Muscle of leg (tissue), 11 donors: Measurements from ENCODE around the gene NLK. TPM values are rescaled to one million over a fixed set of nuclear protein-coding genes. Genes with fewer than 3 reads are reported as not detected.
"Not testable (repeated sequence)": the region's sequence is repeated elsewhere in the genome, so short reads cannot be mapped to it uniquely, and the experiment has no call there.

Experiments used
- DNase-seq: peaks from one replicate; pipeline ENCODE4 v3.0.0; 2013
- H3K27ac ChIP-seq: one replicate; pipeline ENCODE4 v1.5.1; 2013; ENCODE audit warnings: mild to moderate bottlenecking, low read length, control low read depth
- H3K27me3 ChIP-seq: one replicate; pipeline ENCODE4 v1.6.1; 2013; ENCODE audit warnings: low read length; ENCODE audit not compliant: control insufficient read depth, insufficient read depth
- H3K36me3 ChIP-seq: one replicate; pipeline ENCODE4 v1.6.1; 2013; ENCODE audit warnings: low read length; ENCODE audit not compliant: control insufficient read depth, insufficient read depth
- H3K4me1 ChIP-seq: one replicate; pipeline ENCODE4 v1.6.1; 2013; ENCODE audit warnings: low read length; ENCODE audit not compliant: control insufficient read depth, insufficient read depth
- H3K4me3 ChIP-seq: one replicate; pipeline ENCODE4 v1.5.1; 2013; ENCODE audit warnings: low read length, control low read depth
- H3K9me3 ChIP-seq: replicated peaks from 2 replicates; pipeline ENCODE4 v1.6.1; 2013; ENCODE audit warnings: low read depth, low read length; ENCODE audit not compliant: control insufficient read depth
- WGBS: methylation state at CpG from one replicate; pipeline ENCODE4 v1.1.5; 2013; ENCODE audit warnings: missing lambda C conversion rate; ENCODE audit not compliant: insufficient coverage; 5-methylcytosine and 5-hydroxymethylcytosine counted together
- polyA plus RNA-seq, 8 donors: library from polyadenylated mRNA; unstranded; fragments of 120-200 nt; gene quantifications; one replicate each; pipeline versions ENCODE4 v1.2.1 to v1.2.3, GENCODE V29; 2013; ENCODE audit warnings: inconsistent platforms in 1 of 8, low replicate concordance in 1 of 8; ENCODE audit not compliant: insufficient read length in 8 of 8, insufficient read depth in 1 of 8
- total RNA-seq: library from RNA; stranded (reverse); fragments of 120-200 nt; gene quantifications from one replicate; pipeline ENCODE4 v1.2.4, GENCODE V29; 2013

Gene NLK
- total and polyA plus RNA-seq, 9 donors: 6.5 to 10.1 (median 7.7) TPM

DNA sequence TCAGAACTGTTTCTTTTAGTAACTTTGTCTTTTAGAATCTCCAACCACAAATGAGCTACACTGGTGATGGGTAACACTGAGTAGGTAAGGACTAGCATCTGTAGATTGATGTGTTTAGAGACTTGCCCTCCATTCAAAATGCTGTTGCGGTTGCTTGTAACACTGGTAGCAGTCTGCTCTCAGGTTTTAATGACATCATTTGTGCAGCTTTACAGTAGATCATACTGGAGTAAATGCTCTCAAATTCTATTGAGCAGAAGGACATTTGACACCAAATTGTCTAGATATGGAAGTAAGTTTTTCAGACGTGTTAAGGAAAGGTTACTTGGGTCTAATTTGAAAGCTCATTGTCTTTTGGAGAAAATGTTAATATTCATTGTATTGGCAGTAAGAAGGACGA is 98.8 kb downstream of the NLK start:
- Histone ChIP-seq H3K27ac (no peak overlapping the region), H3K9me3 (no peaks in the 10 kb centered on the region), H3K4me3 (no peak overlapping the region), H3K4me1 (no peaks in the 10 kb centered on the region), H3K36me3 (peaks cover 2% of the 10 kb centered on the region), H3K27me3 (no peaks in the 10 kb centered on the region)
- 67% methylated on average over 1 of the region's 3 CpGs for WGBS
- no peak for DNase-seq

DNA sequence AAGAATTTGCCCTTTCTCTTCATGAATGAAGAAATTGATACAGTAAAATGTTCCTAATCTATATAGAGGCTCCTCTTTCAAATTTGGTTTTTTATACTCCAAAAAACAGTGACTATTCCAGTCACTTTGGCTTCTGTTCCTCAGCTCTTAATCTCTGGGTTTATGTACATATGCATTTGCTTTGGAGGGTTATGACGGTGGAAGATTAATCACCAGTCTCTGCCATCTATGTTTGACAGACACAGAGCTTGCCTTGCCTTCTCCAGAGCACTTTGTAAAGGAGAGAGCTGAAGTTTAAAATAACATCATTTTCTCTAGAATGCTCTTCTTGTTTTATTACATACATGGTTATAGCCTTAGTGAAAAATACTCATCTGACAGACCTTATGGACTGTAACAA is 99.3 kb downstream of the NLK start:
- Histone ChIP-seq H3K27ac (no peak overlapping the region), H3K4me1 (no peaks in the 10 kb centered on the region), H3K36me3 (peaks cover 2% of the 10 kb centered on the region), H3K9me3 (no peaks in the 10 kb centered on the region), H3K27me3 (no peaks in the 10 kb centered on the region), H3K4me3 (no peak overlapping the region)
- WGBS: no CpG with 5 or more reads among the region's 1 CpG
- no peak for DNase-seq

DNA sequence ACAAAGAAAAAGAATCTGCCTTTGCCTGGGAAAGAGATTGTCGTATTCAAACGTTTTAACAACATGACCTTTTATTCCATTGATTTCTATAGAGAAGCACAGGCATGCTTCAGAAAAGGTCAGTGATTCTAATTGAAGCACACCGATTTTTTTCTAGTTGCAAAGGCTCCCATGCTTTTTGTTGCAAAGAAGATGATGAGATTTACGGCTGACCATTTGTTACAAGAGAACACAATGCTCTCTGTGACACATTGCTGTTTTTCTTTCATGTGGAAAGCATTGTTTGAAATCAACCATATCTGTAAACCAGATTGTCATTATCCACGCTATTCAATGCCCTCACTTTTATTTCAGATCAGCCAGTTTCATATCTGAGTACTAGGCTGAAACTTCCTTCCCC is 99.8 kb downstream of the NLK start:
- no peaks in the 10 kb centered on the region for H3K27me3 ChIP-seq
- DNase-seq: no peak
- H3K9me3 ChIP-seq: no peaks in the 10 kb centered on the region
- H3K27ac ChIP-seq: no peak overlapping the region
- H3K4me3 ChIP-seq: no peak overlapping the region
- no CpG with 5 or more reads among the region's 5 CpGs for WGBS
- H3K4me1 ChIP-seq: no peaks in the 10 kb centered on the region
- H3K36me3 ChIP-seq: peaks cover 2% of the 10 kb centered on the region

DNA sequence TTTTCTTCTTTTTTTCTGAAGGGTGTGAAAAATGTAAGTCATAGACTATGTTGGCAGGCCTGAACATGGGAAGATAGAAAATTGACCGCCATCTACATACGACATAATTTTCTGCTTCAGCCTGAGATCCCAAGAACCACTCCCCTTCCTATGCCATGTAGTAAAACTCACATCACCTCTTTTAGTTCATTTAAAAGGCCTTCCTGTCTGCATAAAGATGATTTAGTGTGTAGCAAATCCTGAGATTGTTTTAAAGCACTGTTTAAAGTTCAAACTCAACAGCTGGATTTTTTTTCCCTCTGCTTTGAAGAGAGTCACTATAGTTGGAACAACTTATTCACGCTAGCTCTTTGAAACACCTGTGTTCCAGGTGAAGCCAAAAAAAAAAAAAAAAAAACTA is 101.5 kb downstream of the NLK start:
- Histone ChIP-seq H3K9me3 (no peaks in the 10 kb centered on the region), H3K4me1 (no peaks in the 10 kb centered on the region), H3K27me3 (no peaks in the 10 kb centered on the region), H3K36me3 (peaks cover 2% of the 10 kb centered on the region), H3K27ac (no peak overlapping the region), H3K4me3 (no peak overlapping the region)
- no peak for DNase-seq
- WGBS: no CpG with 5 or more reads among the region's 3 CpGs

DNA sequence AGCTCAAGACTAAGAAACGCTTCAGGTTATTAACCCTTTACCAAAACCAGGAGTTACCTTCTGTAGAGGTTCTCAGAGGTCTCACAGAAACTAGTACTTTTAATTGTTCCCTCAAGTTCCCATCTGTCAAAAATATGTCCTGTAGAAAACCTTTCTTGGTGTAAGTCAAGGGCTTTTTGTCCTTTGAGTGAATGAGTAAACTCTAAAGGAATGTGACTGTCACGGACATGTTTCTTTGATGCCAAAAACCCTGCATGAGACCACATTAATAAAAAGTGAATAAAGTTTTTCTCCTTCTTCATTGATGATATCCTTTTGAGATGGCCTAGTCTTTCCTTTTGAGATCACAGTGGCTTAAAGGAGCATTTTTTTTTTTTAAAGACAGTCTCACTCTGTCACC is 102.9 kb downstream of the NLK start:
- Histone ChIP-seq H3K9me3 (no peaks in the 10 kb centered on the region), H3K36me3 (peaks cover 2% of the 10 kb centered on the region), H3K4me1 (no peaks in the 10 kb centered on the region), H3K4me3 (no peak overlapping the region), H3K27ac (no peak overlapping the region), H3K27me3 (no peaks in the 10 kb centered on the region)
- DNase-seq: no peak
- no CpG with 5 or more reads among the region's 2 CpGs for WGBS

DNA sequence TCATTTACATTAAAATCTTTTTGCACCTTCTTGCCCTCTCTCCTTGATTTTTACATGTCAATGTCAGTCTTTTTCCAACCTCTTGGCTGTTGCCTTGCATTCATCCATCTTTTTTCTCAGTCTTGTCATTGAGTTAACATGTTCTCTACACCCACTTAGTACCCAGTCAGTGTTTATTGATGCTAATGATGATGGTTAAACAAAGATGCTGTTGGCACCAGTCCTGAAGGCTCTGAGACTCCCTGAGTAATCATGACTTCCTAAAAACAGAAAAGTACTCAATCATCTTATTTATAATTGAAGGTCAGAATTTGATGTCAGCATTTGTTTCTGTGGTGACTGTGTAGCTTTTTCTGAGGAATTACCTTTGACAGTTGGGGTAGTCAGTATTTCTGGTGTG is 104.5 kb downstream of the NLK start:
- H3K27ac ChIP-seq: no peak overlapping the region
- H3K27me3 ChIP-seq: no peaks in the 10 kb centered on the region
- no peaks in the 10 kb centered on the region for H3K9me3 ChIP-seq
- H3K36me3 ChIP-seq: peaks cover 2% of the 10 kb centered on the region
- no peaks in the 10 kb centered on the region for H3K4me1 ChIP-seq
- H3K4me3 ChIP-seq: no peak overlapping the region
- no peak for DNase-seq

DNA sequence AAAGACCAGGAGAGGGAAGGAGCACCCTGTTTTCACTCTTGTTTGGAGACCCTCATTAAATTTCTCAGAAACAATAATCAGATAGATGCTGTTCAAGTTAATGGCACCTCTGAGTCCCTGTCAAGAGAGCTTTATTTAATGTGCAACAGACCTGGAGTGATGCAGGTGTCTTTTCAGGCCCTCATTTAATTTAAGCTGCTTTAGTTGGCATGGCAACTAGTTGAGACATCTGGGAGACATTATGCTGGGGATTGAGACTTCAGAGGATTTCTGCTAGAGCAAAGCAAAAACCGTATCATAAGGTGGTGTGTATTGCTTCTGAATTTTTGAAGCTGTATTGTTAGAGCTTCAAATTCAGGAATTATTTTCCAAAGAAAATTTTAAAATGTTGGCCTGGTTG is 108.5 kb downstream of the NLK start:
- Histone ChIP-seq H3K4me3 (no peak overlapping the region), H3K27me3 (no peaks in the 10 kb centered on the region), H3K27ac (no peak overlapping the region), H3K9me3 (no peaks in the 10 kb centered on the region), H3K36me3 (no peaks in the 10 kb centered on the region), H3K4me1 (no peaks in the 10 kb centered on the region)
- peak; percentile 30 for DNase-seq
- no CpG with 5 or more reads among the region's 1 CpG for WGBS

DNA sequence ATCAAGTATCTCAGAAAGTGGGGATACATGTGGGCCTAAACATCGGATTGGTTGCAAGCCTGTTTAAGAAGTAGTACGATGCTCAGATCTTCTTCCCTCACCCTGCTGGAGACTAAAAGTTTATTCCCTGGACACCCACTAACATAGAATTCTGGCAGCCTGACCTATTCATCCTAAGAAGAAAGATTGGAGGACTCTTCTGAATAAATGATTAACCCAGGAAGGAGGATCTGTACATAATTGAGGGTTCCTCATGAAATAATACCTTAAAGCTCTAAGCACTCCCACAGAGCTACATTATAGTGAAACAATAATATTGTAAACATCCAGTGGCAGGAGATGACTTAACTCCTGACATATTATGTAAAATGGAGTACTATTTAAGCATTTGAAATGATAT is 111.7 kb downstream of the NLK start:
- no peak for DNase-seq
- Histone ChIP-seq H3K4me1 (no peaks in the 10 kb centered on the region), H3K9me3 (no peaks in the 10 kb centered on the region), H3K4me3 (no peak overlapping the region), H3K27me3 (no peaks in the 10 kb centered on the region), H3K27ac (no peak overlapping the region), H3K36me3 (no peaks in the 10 kb centered on the region)
- no CpG with 5 or more reads among the region's 2 CpGs for WGBS

DNA sequence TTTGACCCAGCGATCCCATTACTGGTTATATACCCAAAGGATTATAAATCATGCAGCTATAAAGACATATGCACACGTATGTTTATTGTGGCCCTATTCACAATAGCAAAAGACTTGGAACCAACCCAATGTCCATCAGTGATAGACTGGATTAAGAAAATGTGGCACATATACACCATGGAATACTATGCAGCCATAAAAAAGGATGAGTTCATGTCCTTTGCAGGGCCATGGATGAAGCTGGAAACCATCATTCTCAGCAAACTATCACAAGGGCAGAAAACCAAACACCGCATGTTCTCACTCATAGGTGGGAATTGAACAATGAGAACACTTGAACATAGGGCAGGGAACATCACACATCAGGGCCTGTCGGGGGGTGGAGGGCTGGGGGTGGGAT is 112.9 kb downstream of the NLK start:
- not testable (repeated sequence) for H3K27ac ChIP-seq, H3K27me3 ChIP-seq, H3K4me1 ChIP-seq, H3K9me3 ChIP-seq, H3K36me3 ChIP-seq, DNase-seq, H3K4me3 ChIP-seq
- 100% methylated on average over 1 of the region's 4 CpGs for WGBS

DNA sequence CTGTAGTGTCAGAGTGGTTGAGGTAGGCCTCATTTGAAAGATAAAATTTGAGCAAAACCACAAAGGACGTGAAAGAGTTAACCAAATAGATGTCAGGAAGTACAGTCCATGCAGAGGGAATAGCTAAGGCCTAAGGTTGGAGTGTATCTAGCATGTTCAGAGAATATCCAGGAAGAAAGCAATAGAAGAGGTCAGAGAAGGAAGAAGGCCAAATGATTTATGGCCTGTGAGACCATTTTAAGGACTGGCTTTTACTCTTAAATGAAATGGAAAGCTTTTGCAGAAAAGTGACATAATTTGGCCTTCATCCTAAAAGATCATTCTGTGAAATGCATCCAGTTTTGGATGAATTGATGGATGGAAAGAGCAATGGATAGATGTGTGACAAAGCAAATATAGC is 116.5 kb downstream of the NLK start:
- peak; percentile 13 for DNase-seq
- Histone ChIP-seq H3K36me3 (no peaks in the 10 kb centered on the region), H3K9me3 (no peaks in the 10 kb centered on the region), H3K27me3 (no peaks in the 10 kb centered on the region), H3K4me1 (no peaks in the 10 kb centered on the region), H3K27ac (no peak overlapping the region), H3K4me3 (no peak overlapping the region)
- WGBS: 74% methylated on average over 1 of the region's 1 CpG

DNA sequence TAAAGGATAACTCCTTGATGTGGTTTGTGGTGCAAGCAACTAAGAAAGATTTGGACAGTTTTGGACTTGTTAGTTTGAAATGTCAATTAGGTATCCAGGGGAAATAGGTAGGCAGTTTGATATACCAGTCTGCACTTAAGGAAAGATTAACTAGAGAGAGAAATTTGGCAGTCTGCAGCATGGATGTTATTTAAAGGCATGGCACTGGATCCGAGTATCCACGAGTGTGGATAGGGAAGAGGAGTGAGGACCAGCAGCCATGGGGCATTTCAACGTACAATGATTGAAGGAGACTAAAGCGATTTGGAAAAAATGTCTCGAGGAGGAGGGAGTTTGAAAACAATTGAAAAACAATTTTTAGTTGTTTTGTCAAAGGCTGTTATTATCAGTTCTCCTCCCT is 117.4 kb downstream of the NLK start:
- H3K27me3 ChIP-seq: no peaks in the 10 kb centered on the region
- WGBS: 55% methylated on average over 3 of the region's 5 CpGs
- no peaks in the 10 kb centered on the region for H3K4me1 ChIP-seq
- no peaks in the 10 kb centered on the region for H3K9me3 ChIP-seq
- H3K27ac ChIP-seq: no peak overlapping the region
- H3K36me3 ChIP-seq: no peaks in the 10 kb centered on the region
- no peak for DNase-seq
- no peak overlapping the region for H3K4me3 ChIP-seq
